Testis (tissue), 3 donors: ENCODE results near the gene CACNG8. TPM values are rescaled to one million over a fixed set of nuclear protein-coding genes. Genes with fewer than 3 reads are reported as not detected.

ENCODE experiments used
- DNase-seq: peaks from one replicate; pipeline ENCODE4 v3.0.0-alpha.2; 2019
- H3K27ac ChIP-seq, 2 donors: fragments of 200-600 bp; sonication (generic); one replicate each; pipeline ENCODE4 v1.5.1; 2019
- H3K27me3 ChIP-seq: fragments of 200-600 bp; sonication (generic); one replicate; pipeline ENCODE4 v1.5.1; 2019
- H3K36me3 ChIP-seq: fragments of 200-600 bp; sonication (generic); one replicate; pipeline ENCODE4 v1.5.1; 2017; ENCODE audit warnings: low read depth; ENCODE audit errors: missing control alignments
- H3K4me1 ChIP-seq: fragments of 200-600 bp; sonication (generic); one replicate; pipeline ENCODE4 v1.5.1; 2019
- H3K4me3 ChIP-seq, 2 donors: fragments of 200-600 bp; sonication (generic); one replicate each; pipeline ENCODE4 v1.5.1; 2017 to 2019
- H3K9me3 ChIP-seq: fragments of 200-600 bp; sonication (generic); one replicate; pipeline ENCODE4 v1.5.1; 2017
- POLR2A ChIP-seq: fragments of 450-650 bp; IDR thresholded peaks from one replicate; pipeline ENCODE4 v1.6.1; 2017; ENCODE audit warnings: antibody characterized with exemption, mild to moderate bottlenecking, moderate library complexity
- WGBS, 2 donors: methylation state at CpG; one replicate each; pipeline ENCODE4 v1.1.5; 2018; 5-methylcytosine and 5-hydroxymethylcytosine counted together
- intact Hi-C: fragments of 100-400 bp; cut with DNase I; formaldehyde crosslinking; loops from one replicate; pipeline ENCODE4 v1.15.1; 2023; ENCODE audit warnings: low total_unique reads
- polyA plus RNA-seq: library from polyadenylated mRNA; stranded (reverse); fragments of 350-450 nt; fragmentation: Illumina TruSeq; extraction: RNeasy Lipid Tissue Mini Kit (QIAGEN cat#74804); gene quantifications from one replicate; pipeline ENCODE4 v1.2.3, GENCODE V29; 2014; ENCODE audit warnings: low read depth, low replicate concordance; ENCODE audit not compliant: insufficient read depth
- total RNA-seq, 2 donors: library from RNA; depleted of rRNA; stranded (reverse); fragments of >200 nt; gene quantifications; one replicate each; pipeline ENCODE4 v1.2.3, GENCODE V29; 2016
- TF ChIP-seq, protein P1 (sequence below), 3 experiments: fragments of 450-650 bp in 2 of 3; fragments of 200-600 bp in 1 of 3; sonication (generic) in 1 of 3; IDR thresholded peaks; one replicate each; pipeline ENCODE4 v1.5.1; 2016 to 2019; ENCODE audit warnings: antibody characterized with exemption in 3 of 3, mild to moderate bottlenecking in 2 of 3, moderate library complexity in 1 of 3

The CACNG8 gene
- total and polyA plus RNA-seq, 3 donors from 2014 or later = 0.36 to 0.94 (median 0.62) TPM

DNA sequence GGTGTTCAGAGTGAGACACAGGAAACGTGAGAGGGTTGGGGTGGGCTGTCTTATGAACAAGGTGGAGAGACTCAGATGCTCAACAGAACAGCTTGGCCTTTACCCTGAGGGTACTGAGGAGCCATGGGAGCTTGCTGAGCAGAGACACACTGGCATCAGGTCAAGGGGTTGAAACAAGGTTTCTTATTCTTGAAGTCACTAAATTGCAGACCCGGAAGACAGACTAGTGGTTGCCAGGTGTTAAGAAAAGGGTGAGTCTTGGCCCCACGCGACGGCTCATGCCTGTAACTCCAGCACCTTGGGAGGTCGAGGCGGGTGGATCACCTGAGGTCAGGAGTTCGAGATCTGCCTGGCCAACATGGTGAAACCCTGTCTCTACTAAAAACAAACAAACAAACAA lies 51.1 kb downstream of the CACNG8 start:
- Histone ChIP-seq H3K9me3 (no peaks in the 10 kb centered on the region), H3K4me3 (no peak overlapping the region), H3K4me1 (no peaks in the 10 kb centered on the region), H3K36me3 (no peaks in the 10 kb centered on the region), H3K27ac (no peak overlapping the region), H3K27me3 (no peaks in the 10 kb centered on the region)
- TF ChIP-seq POLR2A = no peak
- TF ChIP-seq, protein P1, sequence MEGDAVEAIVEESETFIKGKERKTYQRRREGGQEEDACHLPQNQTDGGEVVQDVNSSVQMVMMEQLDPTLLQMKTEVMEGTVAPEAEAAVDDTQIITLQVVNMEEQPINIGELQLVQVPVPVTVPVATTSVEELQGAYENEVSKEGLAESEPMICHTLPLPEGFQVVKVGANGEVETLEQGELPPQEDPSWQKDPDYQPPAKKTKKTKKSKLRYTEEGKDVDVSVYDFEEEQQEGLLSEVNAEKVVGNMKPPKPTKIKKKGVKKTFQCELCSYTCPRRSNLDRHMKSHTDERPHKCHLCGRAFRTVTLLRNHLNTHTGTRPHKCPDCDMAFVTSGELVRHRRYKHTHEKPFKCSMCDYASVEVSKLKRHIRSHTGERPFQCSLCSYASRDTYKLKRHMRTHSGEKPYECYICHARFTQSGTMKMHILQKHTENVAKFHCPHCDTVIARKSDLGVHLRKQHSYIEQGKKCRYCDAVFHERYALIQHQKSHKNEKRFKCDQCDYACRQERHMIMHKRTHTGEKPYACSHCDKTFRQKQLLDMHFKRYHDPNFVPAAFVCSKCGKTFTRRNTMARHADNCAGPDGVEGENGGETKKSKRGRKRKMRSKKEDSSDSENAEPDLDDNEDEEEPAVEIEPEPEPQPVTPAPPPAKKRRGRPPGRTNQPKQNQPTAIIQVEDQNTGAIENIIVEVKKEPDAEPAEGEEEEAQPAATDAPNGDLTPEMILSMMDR (IDR thresholded peaks at IDR 0.05) = no peak
- DNase-seq = no peak
- intact Hi-C loops = no loop called here
- WGBS, 2 donors = 76 to 77% methylated on average over 8 of the region's 8 CpGs

DNA sequence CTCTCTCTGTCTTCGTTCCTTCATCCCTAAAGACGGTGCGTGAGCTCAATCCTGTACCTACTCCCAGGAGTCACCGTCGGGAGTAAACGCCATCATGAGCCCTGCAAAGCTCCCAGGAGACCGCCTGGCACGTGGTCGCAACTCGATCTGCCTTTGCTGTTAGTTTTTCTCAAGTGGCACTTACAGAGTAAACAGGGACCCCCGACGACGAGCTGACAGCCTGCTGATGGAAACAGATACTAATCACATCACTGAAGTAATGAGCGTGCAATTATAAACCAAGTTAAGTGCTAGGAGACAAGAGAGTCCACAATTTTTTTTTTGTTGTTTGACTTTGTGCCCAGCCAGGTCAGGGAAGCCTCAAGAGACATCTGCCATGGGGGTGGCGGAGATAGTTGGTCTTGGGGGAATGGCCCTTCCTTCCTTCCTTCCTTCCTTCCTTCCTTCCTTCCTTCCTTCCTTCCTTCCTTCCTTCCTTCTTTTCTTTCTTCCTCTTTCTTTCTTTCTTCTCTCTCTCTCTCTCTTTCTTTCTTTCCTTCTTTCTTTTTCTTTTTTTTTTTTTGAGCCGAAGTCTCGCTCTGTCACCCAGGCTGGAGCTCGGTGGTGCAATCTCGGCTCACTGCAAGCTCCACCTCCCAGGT lies 52.3 kb downstream of the CACNG8 start:
- no peak overlapping the region for H3K4me3 ChIP-seq
- no peaks in the 10 kb centered on the region for H3K4me1 ChIP-seq
- H3K36me3 ChIP-seq = no peaks in the 10 kb centered on the region
- 57 to 71% methylated on average over 19 of the region's 19 CpGs for WGBS, 2 donors
- DNase-seq = no peak
- H3K9me3 ChIP-seq = no peaks in the 10 kb centered on the region
- no peak overlapping the region for H3K27ac ChIP-seq
- no peaks in the 10 kb centered on the region for H3K27me3 ChIP-seq
- TF ChIP-seq, protein P1 (IDR thresholded peaks at IDR 0.05) = no peak
- TF ChIP-seq POLR2A = no peak
- intact Hi-C loops = no loop called here

DNA sequence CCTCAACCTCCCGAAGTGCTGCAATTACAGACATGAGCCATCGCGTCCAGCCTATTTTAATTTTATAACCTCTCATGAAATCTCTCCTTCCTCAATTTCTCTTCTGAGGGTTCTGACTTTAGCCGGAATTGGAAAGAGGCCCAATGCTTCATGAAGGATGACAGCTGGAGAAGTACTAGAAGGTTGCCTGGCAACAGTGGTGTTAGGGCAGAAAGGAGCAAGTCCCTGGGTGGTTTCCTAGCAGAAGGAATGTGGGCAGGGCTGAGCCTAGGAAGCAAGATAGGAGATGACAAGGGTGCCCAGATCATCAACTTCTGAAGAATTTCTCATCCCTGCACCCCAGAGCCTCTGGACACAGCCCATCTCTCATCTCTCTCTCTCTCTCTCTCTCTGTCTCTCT lies 54.5 kb downstream of the CACNG8 start:
- no peaks in the 10 kb centered on the region for H3K4me1 ChIP-seq
- no peak for DNase-seq
- no peaks in the 10 kb centered on the region for H3K9me3 ChIP-seq
- no peak for TF ChIP-seq POLR2A
- TF ChIP-seq, protein P1 (IDR thresholded peaks at IDR 0.05) = no peak
- no peak overlapping the region for H3K4me3 ChIP-seq
- H3K27ac ChIP-seq = no peak overlapping the region
- no peaks in the 10 kb centered on the region for H3K36me3 ChIP-seq
- H3K27me3 ChIP-seq = no peaks in the 10 kb centered on the region
- intact Hi-C loops = no loop called here
- WGBS, 2 donors = 87 to 89% methylated on average over 4 of the region's 4 CpGs

DNA sequence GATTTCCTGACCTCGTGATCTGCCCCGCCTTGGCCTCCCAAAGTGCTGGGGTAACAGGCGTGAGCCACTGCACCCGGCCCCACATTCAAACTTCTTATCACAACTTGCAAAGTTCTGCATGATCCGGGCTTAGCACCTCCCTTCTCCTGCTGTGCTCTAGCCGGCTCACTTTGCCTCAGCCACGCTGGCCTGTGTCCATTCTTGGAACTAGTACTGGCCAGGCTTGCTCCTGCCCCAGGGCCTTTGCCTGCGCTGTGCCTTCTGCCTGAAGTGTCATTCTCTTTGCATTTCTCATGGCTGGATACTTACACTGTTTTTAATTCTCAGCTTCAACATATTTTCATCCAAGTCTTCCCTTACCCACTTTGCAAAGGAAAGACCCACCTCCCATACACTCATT lies 58.6 kb downstream of the CACNG8 start:
- no peaks in the 10 kb centered on the region for H3K27me3 ChIP-seq
- no peaks in the 10 kb centered on the region for H3K9me3 ChIP-seq
- no peak overlapping the region for H3K4me3 ChIP-seq
- H3K4me1 ChIP-seq = no peaks in the 10 kb centered on the region
- no peaks in the 10 kb centered on the region for H3K36me3 ChIP-seq
- TF ChIP-seq POLR2A = no peak
- TF ChIP-seq, protein P1 (IDR thresholded peaks at IDR 0.05) = no peak
- no peak for DNase-seq
- 80 to 86% methylated on average over 8 of the region's 8 CpGs for WGBS, 2 donors
- intact Hi-C loops = no loop called here
- H3K27ac ChIP-seq = no peak overlapping the region

DNA sequence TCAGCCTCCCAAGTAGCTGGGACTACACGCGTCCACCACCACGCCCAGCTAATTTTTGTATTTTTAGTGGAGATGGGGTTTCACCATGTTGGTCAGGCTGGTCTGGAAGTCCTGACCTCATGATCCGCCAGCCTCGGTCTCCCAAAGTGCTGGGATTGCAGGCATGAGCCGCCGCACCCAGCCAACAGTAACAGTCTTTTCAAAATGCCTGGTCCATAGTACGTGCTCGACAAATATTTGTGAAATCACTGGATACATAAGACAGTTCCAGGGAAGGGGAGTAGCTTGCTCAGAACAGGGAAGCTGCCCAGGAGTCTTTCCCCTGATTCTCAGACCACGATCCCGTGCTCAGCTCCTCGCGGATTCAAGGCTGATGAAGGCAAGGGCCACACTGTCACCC lies 59.2 kb downstream of the CACNG8 start:
- Histone ChIP-seq H3K4me3 (no peak overlapping the region), H3K27me3 (no peaks in the 10 kb centered on the region), H3K9me3 (no peaks in the 10 kb centered on the region), H3K4me1 (no peaks in the 10 kb centered on the region), H3K36me3 (no peaks in the 10 kb centered on the region), H3K27ac (no peak overlapping the region)
- WGBS, 2 donors = 81 to 85% methylated on average over 13 of the region's 13 CpGs
- intact Hi-C loops = no loop called here
- TF ChIP-seq, protein P1 (IDR thresholded peaks at IDR 0.05) = no peak
- TF ChIP-seq POLR2A = no peak
- no peak for DNase-seq
